ENCODE data around the gene OR6C68. TPM values are rescaled to one million over a fixed set of nuclear protein-coding genes. Genes with fewer than 3 reads are reported as not detected.
"Not testable (repeated sequence)": the region's sequence is repeated elsewhere in the genome, so short reads cannot be mapped to it uniquely, and the experiment has no call there.

OR6C68 gene
- not detected for total RNA-seq
- long read RNA-seq, result 0 reads

GRCh38 chr12:55492078-55492477, at the start of gene OR6C68:
Gene OR6C68, plus strand, starts transcription at chr12:55492378. Its CDS starts 0 bp downstream, at chr12:55492378.
- ATAC-seq (no peak), DNase-seq (no peak)
- intact Hi-C loops (cut with micrococcal nuclease), result no loop called here

GRCh38 chr12:55443776-55444175, 48.4 kb upstream of the OR6C68 start, which contains the start of gene OR6C2:
Gene OR6C2, plus strand, starts transcription at chr12:55444076. Its CDS starts 8,138 bp downstream, at chr12:55452214.
- intact Hi-C loops (cut with micrococcal nuclease), result no loop called here

GRCh38 chr12:55445357-55445756, 46.8 kb upstream of the OR6C68 start:
- intact Hi-C loops (cut with micrococcal nuclease), result no loop called here
- ATAC-seq (no peak), DNase-seq (no peak)

More at GRCh38 chr12:55443776-55444175, 48.4 kb upstream of the OR6C68 start, which contains the start of gene OR6C2:
- DNase-seq (no peak), ATAC-seq (no peak)

- intact Hi-C loops (cut with micrococcal nuclease), result no loop called here
- DNase-seq, result no peak
Observed at GRCh38 chr12:55446326-55446725, 45.9 kb upstream of the OR6C68 start.

DNA sequence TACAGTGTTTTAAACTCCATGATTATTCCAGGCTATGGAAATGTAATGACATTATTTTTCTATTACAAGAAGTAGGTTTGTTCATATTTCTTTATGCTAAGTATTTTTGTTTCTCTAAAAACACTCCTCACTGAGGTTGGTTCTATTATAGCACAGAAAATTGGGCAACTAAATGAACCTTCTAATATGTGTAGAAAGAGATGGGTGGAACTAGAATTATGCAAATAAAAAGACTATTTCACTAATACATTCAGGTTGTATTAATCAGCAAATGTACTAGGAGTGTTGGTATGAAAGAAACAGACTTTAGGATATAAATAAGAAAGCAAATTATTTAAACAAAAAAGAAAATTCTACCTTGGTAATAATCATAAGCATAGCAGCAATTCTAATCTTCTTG, 43.4 kb upstream of the OR6C68 start:
- ATAC-seq (no peak), DNase-seq (no peak)
- intact Hi-C loops (cut with micrococcal nuclease), result no loop called here

More at GRCh38 chr12:55446326-55446725, 45.9 kb upstream of the OR6C68 start:
- ATAC-seq, result no peak

DNA sequence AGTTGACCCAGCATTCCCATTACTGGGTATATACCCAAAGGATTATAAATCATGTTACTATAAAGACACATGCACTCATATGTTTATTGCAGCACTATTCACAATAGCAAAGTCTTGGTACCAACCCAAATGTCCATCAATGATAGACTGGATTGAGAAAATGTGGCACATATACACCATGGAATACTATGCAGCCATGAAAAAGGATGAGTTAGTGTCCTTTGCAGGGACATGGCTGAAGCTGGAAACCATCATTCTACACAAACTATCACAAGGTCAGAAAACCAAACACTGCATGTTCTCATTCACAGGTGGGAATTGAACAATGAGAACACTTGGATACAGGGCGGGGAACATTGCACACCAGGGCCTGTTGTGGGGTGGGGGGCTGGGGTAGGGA, 27.3 kb upstream of the OR6C68 start:
- intact Hi-C loops (cut with micrococcal nuclease); ATAC-seq; DNase-seq: not testable (repeated sequence)

DNA sequence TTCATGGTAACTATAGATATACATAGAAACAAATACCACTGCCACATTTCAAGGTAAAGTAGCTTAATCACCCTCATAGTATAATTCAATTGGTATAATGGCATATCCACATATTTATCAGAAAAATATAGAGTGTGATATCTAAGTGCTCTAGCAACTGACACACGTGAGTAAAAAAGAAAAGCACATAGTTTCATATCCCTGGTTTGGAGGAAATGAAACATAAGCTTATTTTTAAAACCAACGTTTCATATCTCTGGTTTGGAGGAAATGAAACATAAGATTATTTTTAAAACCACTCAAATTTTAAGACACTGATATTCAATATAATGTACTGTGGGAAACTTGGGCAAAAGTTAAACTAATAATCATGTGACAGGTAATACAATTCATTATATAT, 24.3 kb upstream of the OR6C68 start:
- intact Hi-C loops (cut with micrococcal nuclease), result no loop called here
- no peak for ATAC-seq
- no peak for DNase-seq

- ATAC-seq, result no peak
Observed at GRCh38 chr12:55469291-55469690, 22.9 kb upstream of the OR6C68 start.

GRCh38 chr12:55470088-55470829, 21.9 kb upstream of the OR6C68 start, which contains the start of gene OR6C70:
Gene OR6C70, minus strand, starts transcription at chr12:55470138. Its CDS starts 0 bp downstream, at chr12:55470138.
- no peak for DNase-seq
- ATAC-seq, result no peak
- intact Hi-C loops (cut with micrococcal nuclease), result no loop called here

More at GRCh38 chr12:55469291-55469690, 22.9 kb upstream of the OR6C68 start:
- intact Hi-C loops (cut with micrococcal nuclease), result no loop called here
- DNase-seq, result no peak

DNA sequence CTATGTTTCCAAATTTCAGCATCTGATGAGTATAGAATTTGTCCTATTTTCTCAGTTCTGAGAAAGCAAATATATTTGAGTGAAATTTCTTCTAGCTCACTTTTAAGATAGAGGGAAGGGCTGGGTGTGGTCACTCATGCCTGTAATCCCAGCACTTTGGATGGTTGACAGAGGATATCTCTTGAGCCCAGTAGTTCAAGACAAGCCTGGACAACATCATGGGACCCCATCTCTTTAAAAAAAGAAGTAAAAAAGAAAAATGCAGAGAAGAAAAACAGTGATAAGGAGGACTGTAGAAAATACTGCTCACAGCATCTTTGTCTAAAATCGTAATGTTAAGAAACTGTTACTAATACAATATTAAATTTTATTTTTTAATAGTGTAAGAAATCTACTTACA, 19.9 kb upstream of the OR6C68 start:
- intact Hi-C loops (cut with micrococcal nuclease), result no loop called here
- no peak for ATAC-seq
- DNase-seq, result no peak

DNA sequence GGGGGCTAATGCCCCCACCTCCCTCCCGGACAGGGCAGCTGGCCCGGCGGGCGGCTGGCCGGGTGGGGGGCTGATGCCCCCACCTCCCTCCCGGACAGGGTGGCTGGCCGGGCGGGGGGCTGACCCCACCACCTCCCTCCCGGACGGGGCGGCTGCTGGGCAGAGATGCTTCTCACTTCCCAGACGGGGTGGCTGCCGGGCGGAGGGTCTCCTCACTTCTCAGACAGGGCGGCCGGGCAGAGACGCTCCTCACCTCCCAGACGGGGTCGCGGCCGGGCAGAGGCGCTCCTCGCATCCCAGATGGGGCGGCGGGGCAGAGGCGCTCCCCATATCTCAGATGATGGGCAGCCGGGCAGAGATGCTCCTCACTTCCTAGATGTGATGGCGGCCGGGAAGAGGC, 13.0 kb upstream of the OR6C68 start:
- intact Hi-C loops (cut with micrococcal nuclease); DNase-seq; ATAC-seq: not testable (repeated sequence)

DNA sequence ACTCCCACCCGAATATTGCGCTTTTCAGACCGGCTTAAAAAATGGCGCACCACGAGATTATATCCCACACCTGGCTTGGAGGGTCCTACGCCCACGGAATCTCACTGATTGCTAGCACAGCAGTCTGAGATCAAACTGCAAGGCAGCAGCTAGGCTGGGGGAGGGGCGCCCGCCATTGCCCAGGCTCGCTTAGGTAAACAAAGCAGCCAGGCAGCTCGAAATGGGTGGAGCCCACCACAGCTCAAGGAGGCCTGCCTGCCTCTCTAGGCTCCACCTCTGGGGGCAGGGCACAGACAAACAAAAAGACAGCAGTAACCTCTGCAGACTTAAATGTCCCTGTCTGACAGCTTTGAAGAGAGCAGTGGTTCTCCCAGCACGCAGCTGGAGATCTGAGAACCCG, 7.9 kb upstream of the OR6C68 start:
- ATAC-seq; DNase-seq; intact Hi-C loops (cut with micrococcal nuclease): not testable (repeated sequence)

- DNase-seq (no peak), ATAC-seq (no peak)
- intact Hi-C loops (cut with micrococcal nuclease), result no loop called here
Observed at GRCh38 chr12:55495490-55495889, 3.3 kb downstream of the OR6C68 start.

- no peak for ATAC-seq
- intact Hi-C loops (cut with micrococcal nuclease), result no loop called here
- DNase-seq, result no peak
Observed at GRCh38 chr12:55499231-55499630, 7.1 kb downstream of the OR6C68 start.

DNA sequence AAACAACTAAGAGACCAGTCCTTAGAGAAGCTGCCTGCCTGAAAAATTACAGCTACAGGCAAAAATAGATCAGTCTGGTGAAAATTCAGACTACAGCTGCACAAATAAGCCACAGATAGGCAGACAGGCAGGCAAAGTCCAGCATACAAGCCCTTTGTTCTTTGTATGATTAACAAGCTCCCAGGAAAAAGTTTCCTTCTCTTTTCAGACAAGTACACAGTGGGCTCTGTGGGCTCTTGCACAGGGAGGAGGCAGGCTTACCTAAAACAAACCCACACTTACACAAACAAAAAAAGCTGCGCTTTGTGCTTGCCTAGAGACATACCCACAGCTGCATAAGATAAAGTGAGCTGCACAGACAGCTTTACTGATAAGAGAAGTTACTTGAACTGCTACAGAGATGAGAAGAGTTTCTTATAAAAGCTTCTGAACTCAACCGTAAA, 7.7 kb downstream of the OR6C68 start:
- ATAC-seq, result no peak
- DNase-seq, result no peak
- intact Hi-C loops (cut with micrococcal nuclease), result no loop called here

- DNase-seq (no peak), ATAC-seq (no peak)
- intact Hi-C loops (cut with micrococcal nuclease), result no loop called here
Observed at GRCh38 chr12:55501601-55502000, 9.4 kb downstream of the OR6C68 start.

- DNase-seq (no peak), ATAC-seq (no peak)
- intact Hi-C loops (cut with micrococcal nuclease), result no loop called here
Observed at GRCh38 chr12:55515696-55516095, 23.5 kb downstream of the OR6C68 start.

DNA sequence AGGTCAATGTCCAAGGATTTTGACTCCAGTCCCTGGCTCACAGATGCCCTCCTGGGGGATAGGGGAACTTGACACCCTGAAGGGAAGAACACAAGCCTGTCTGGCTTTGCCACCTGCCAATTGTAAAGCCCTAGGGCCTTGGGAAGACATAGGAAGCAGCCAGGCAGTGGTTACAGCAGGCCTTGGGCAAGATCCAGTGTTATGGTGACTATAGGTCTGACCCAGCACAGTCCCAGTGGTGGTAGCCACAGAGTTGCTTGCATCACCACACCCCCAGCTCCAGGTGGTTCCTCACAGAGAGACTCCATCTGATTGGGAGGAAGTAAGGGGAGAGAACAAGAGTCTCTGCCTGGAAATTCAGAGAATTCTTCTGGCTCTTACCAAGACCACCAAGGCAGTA, 24.2 kb downstream of the OR6C68 start:
- intact Hi-C loops (cut with micrococcal nuclease), result no loop called here
- DNase-seq (no peak), ATAC-seq (no peak)

All from left ventricle myocardium superior (tissue), 1 donor.